Activated CD4-positive, alpha-beta T cell treated with anti-CD3 and anti-CD28 coated beads, Interleukin-2, amount 50 U/mL, for 24 hours (primary cell): ENCODE measurements around the gene ACTL8.

ENCODE experiments used
- DNase-seq, 2 donors: peaks; one replicate each; pipeline ENCODE4 v3.0.0-alpha.2; 2020; ENCODE audit warnings: low read depth in 1 of 2, low spot score in 1 of 2

Gene ACTL8

GRCh38 chr1:17873007-17873675 lies 118.0 kb downstream of the ACTL8 start:
- no peak for DNase-seq

DNA sequence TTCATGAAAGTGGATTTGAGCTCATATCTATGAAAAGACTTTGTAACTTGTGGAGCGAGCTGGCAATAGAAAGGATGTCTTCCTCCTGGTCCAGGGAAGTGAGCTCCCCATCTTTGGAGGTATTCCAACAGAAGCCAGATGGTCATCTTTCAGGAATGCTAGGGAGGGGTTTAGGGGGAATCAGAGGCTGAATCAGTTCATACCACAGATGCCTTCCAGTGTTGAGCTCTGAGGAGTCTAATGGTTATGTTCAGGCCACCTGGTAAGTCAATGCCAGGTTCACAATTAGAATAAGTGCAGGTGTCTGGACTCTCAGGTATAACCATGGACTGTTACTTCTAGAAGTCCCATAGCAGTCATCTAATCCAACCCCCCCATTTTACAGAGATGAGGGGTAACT lies 119.1 kb downstream of the ACTL8 start:
- no peak for DNase-seq

DNA sequence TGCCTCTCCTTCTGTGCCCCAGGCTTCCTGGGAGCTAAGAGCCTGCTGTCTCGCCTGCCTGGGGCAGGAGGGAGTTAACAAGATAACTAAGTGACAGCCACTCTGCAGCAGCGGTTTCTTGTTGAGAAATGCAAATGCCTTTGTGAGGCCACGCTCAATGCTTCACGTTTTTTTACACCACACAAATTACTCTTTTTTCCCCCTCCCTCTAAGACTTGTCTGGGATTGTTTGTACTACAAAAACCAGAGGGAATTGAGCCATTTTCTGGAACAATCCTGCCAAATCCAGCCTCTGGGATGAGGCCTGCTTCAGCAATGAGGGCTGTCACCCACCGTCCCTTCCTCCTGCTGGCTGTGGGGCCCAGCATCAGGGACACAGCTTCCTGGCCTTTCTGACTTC lies 119.6 kb downstream of the ACTL8 start:
- DNase-seq, result no peak

GRCh38 chr1:17875171-17875881 lies 120.2 kb downstream of the ACTL8 start:
- no peak for DNase-seq

DNA sequence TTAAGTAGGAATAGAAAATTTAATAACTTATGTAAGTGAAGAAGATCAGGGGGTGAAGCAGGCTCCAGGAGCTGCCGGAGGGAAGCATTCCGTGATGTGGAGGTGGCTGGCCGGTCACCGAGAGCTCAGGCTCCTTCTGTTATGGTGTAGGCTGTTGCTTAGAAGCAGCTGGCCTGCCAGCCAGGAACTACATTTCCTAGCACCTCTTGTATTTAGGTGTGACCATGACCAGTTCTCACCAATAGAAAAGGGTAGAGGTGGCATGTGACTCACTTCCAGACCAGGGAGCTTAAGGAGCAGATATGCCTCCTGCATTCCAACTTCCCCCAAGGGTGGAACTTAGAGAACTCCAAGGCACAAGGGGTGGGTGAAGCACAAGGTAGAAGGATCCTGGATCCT lies 120.7 kb downstream of the ACTL8 start:
- DNase-seq, result no peak
